DOHH2 (cell line): Measurements from ENCODE around the gene ABCB8.

Experiments used
- H3F3A ChIP-seq: fragments of 200-600 bp; sonication (generic), shearing (Covaris generic); 2 replicates; pipeline ENCODE4 v1.6.0; 2016; ENCODE audit warnings: antibody characterized with exemption, mild to moderate bottlenecking; ENCODE audit not compliant: control insufficient read depth, insufficient read depth
- H3K27ac ChIP-seq: fragments of 200-600 bp; sonication (generic); 2 replicates; pipeline ENCODE4 v1.5.1; 2014; ENCODE audit warnings: low read depth, mild to moderate bottlenecking, low read length, moderate library complexity
- H3K27me3 ChIP-seq: fragments of 200-600 bp; sonication (generic); 2 replicates; pipeline ENCODE4 v1.6.1; 2014; ENCODE audit warnings: mild to moderate bottlenecking, low read length, mixed read lengths; ENCODE audit not compliant: control insufficient read depth
- H3K36me3 ChIP-seq: fragments of 200-600 bp; sonication (generic); 2 replicates; pipeline ENCODE4 v1.6.1; 2014; ENCODE audit warnings: mild to moderate bottlenecking, low read length, moderate library complexity, mixed read lengths; ENCODE audit not compliant: control insufficient read depth
- H3K4me1 ChIP-seq: fragments of 200-600 bp; sonication (generic); 2 replicates; pipeline ENCODE4 v1.6.1; 2014; ENCODE audit warnings: mild to moderate bottlenecking, low read length, mixed read lengths; ENCODE audit not compliant: control insufficient read depth
- H3K4me2 ChIP-seq: fragments of 200-600 bp; sonication (generic); 2 replicates; pipeline ENCODE4 v1.6.0; 2014; ENCODE audit warnings: mild to moderate bottlenecking, low read length, moderate library complexity
- H3K4me3 ChIP-seq: fragments of 200-600 bp; sonication (generic); 2 replicates; pipeline ENCODE4 v1.5.1; 2014; ENCODE audit warnings: mild to moderate bottlenecking, low read length, mixed read lengths
- H3K79me2 ChIP-seq: fragments of 200-600 bp; sonication (generic); 2 replicates; pipeline ENCODE4 v1.6.1; 2014; ENCODE audit warnings: mild to moderate bottlenecking, low read length, mixed read lengths; ENCODE audit not compliant: control insufficient read depth
- H3K9me2 ChIP-seq: fragments of 200-600 bp; sonication (generic); replicated peaks from 2 replicates; pipeline ENCODE4 v1.6.1; 2014; ENCODE audit warnings: mild to moderate bottlenecking, low read length, mixed read lengths; ENCODE audit not compliant: control insufficient read depth
- H3K9me3 ChIP-seq: fragments of 200-600 bp; sonication (generic); 2 replicates; pipeline ENCODE4 v1.6.1; 2014; ENCODE audit warnings: antibody characterized with exemption, low read length, mixed read lengths; ENCODE audit not compliant: control insufficient read depth, insufficient read depth
- H4K20me1 ChIP-seq: fragments of 200-600 bp; sonication (generic); 2 replicates; pipeline ENCODE4 v1.6.0; 2014; ENCODE audit warnings: low read depth, mild to moderate bottlenecking, antibody characterized with exemption, low read length, moderate library complexity; ENCODE audit not compliant: control insufficient read depth, insufficient read depth
- EZH2phosphoT487 ChIP-seq: fragments of 200-600 bp; sonication (generic); IDR thresholded peaks from 2 replicates; pipeline ENCODE4 v1.6.1; 2017; ENCODE audit warnings: borderline replicate concordance, mild to moderate bottlenecking, antibody characterized with exemption, low read length, moderate library complexity, mixed read lengths
- TF ChIP-seq, protein P1 (sequence below): fragments of 200-600 bp; sonication (generic); IDR thresholded peaks from one replicate; pipeline ENCODE4 v1.5.1; 2014; ENCODE audit warnings: antibody characterized with exemption, mild to moderate bottlenecking, low read depth, low read length; ENCODE audit not compliant: poor library complexity, severe bottlenecking

ABCB8 gene

DNA sequence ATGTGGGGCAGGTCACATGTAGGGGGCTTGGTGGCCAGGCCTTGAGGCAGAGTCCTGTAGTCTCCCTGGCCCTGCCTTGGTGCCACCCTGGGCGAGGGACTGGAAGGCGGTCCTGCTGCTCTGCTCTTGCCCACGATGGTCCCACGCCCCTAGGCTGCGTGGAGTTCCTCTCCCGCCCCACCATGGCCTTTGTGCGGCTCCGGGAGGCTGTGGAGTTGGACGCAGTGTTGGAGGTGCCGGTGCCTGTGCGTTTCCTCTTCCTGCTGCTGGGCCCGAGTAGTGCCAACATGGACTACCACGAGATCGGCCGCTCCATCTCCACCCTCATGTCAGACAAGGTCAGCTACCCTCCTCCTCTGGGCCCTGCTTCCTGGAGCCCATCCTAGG, 42.3 kb downstream of the ABCB8 start:
- no peak overlapping the region for H3K4me2 ChIP-seq
- no peak for TF ChIP-seq EZH2phosphoT487
- TF ChIP-seq, protein P1, sequence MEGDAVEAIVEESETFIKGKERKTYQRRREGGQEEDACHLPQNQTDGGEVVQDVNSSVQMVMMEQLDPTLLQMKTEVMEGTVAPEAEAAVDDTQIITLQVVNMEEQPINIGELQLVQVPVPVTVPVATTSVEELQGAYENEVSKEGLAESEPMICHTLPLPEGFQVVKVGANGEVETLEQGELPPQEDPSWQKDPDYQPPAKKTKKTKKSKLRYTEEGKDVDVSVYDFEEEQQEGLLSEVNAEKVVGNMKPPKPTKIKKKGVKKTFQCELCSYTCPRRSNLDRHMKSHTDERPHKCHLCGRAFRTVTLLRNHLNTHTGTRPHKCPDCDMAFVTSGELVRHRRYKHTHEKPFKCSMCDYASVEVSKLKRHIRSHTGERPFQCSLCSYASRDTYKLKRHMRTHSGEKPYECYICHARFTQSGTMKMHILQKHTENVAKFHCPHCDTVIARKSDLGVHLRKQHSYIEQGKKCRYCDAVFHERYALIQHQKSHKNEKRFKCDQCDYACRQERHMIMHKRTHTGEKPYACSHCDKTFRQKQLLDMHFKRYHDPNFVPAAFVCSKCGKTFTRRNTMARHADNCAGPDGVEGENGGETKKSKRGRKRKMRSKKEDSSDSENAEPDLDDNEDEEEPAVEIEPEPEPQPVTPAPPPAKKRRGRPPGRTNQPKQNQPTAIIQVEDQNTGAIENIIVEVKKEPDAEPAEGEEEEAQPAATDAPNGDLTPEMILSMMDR, result no peak
- peaks cover 80% of the 10 kb centered on the region for H3K36me3 ChIP-seq
- no peaks in the 10 kb centered on the region; the same call in 1 of the 2 replicates for H3F3A ChIP-seq
- no peaks in the 10 kb centered on the region for H3K9me3 ChIP-seq
- no peaks in the 10 kb centered on the region for H3K27me3 ChIP-seq
- no peaks in the 10 kb centered on the region for H3K79me2 ChIP-seq
- H3K27ac ChIP-seq, result no peak overlapping the region
- H3K4me3 ChIP-seq, result no peak overlapping the region
- H3K9me2 ChIP-seq, result no peaks in the 10 kb centered on the region
- H3K4me1 ChIP-seq, result no peaks in the 10 kb centered on the region
- no peaks in the 10 kb centered on the region for H4K20me1 ChIP-seq

DNA sequence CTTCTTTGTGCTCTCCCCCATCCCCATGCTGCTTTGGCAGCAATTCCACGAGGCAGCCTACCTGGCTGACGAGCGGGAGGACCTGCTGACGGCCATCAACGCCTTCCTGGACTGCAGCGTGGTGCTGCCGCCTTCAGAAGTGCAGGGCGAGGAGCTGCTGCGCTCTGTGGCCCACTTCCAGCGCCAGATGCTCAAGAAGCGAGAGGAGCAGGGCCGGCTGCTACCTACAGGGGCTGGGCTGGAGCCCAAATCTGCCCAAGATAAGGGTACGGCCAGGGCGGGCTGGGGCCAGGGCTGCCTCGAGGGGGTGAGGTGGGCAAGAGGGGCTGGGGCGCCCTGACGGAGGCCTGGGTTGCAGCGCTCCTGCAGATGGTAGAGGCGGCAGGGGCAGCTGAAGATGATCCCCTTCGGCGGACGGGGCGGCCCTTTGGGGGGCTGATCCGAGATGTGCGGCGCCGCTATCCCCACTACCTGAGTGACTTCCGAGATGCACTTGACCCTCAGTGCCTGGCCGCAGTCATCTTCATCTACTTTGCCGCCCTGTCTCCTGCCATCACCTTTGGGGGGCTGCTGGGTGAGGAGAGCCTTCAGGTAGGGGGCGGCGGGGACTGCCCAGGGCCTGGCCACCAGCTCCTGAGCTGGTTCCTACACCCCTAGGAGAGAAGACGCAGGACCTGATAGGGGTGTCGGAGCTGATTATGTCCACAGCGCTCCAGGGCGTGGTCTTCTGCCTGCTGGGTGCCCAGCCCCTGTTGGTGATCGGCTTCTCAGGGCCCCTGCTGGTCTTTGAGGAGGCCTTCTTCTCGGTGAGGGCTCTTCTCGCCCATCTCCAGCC, 43.0 kb downstream of the ABCB8 start:
- no peak overlapping the region for H3K27ac ChIP-seq
- no peak for TF ChIP-seq EZH2phosphoT487
- TF ChIP-seq, protein P1, result no peak
- H4K20me1 ChIP-seq, result no peaks in the 10 kb centered on the region
- no peaks in the 10 kb centered on the region for H3K79me2 ChIP-seq
- no peaks in the 10 kb centered on the region; the same call in 1 of the 2 replicates for H3F3A ChIP-seq
- no peaks in the 10 kb centered on the region for H3K4me1 ChIP-seq
- H3K27me3 ChIP-seq, result no peaks in the 10 kb centered on the region
- no peaks in the 10 kb centered on the region for H3K9me2 ChIP-seq
- no peak overlapping the region for H3K4me2 ChIP-seq
- no peak overlapping the region for H3K4me3 ChIP-seq
- H3K9me3 ChIP-seq, result no peaks in the 10 kb centered on the region
- H3K36me3 ChIP-seq, result peaks cover 80% of the 10 kb centered on the region

DNA sequence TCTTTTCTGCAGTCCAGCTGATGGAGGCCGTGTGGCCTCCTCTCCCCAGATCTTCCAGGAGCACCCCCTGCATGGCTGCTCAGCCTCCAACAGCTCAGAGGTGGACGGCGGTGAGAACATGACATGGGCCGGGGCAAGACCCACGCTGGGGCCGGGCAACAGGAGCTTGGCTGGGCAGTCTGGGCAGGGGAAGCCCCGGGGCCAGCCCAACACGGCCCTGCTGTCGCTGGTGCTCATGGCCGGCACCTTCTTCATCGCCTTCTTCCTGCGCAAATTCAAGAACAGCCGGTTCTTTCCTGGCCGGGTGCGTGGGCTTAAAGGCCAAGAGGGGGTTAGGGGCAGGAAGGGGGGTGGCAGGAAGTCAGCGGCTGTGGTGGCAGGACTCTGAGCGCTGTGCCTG, 45.7 kb downstream of the ABCB8 start:
- H4K20me1 ChIP-seq, result no peaks in the 10 kb centered on the region
- H3K9me2 ChIP-seq, result no peaks in the 10 kb centered on the region
- H3K9me3 ChIP-seq, result no peaks in the 10 kb centered on the region
- peaks cover 85% of the 10 kb centered on the region for H3K36me3 ChIP-seq
- peaks cover 7% of the 10 kb centered on the region; the same call in 1 of the 2 replicates for H3K4me1 ChIP-seq
- H3K79me2 ChIP-seq, result peaks cover 11% of the 10 kb centered on the region
- H3K27me3 ChIP-seq, result no peaks in the 10 kb centered on the region
- H3K27ac ChIP-seq, result no peak overlapping the region
- no peak overlapping the region for H3K4me2 ChIP-seq
- TF ChIP-seq, protein P1, result no peak
- TF ChIP-seq EZH2phosphoT487, result no peak
- no peak overlapping the region for H3K4me3 ChIP-seq
- H3F3A ChIP-seq, result peaks cover 6% of the 10 kb centered on the region
